SK-N-SH treated with all-trans-retinoic acid at 6 μM for 48 hours (cell line): Measurements from ENCODE around the gene DLL1.

Experiments
- ATAC-seq: fragments of 200-7000 bp; cut with Tn5 transposase; 3 replicates; pipeline ENCODE4 v1.9.1; 2020; ENCODE audit warnings: mild to moderate bottlenecking, moderate library complexity
- ARNTL ChIP-seq: fragments of 450-650 bp; formaldehyde crosslinking; IDR thresholded peaks from 2 replicates; pipeline ENCODE4 v1.5.0; 2020; ENCODE audit warnings: low read depth, mild to moderate bottlenecking, moderate library complexity, borderline replicate concordance
- BACH2 ChIP-seq: fragments of 250-450 bp; sonication (Bioruptor Pico); IDR thresholded peaks from 2 replicates; pipeline ENCODE4 v1.9.0; 2021; ENCODE audit warnings: mild to moderate bottlenecking, borderline replicate concordance
- CREB5 ChIP-seq: fragments of 250-450 bp; sonication (Bioruptor Pico); IDR thresholded peaks from 2 replicates; pipeline ENCODE4 v1.5.1; 2020; ENCODE audit warnings: low read depth, mild to moderate bottlenecking, moderate library complexity
- CSDC2 ChIP-seq: fragments of 250-450 bp; sonication (Bioruptor Pico); IDR thresholded peaks from 2 replicates; pipeline ENCODE4 v1.5.0; 2020; ENCODE audit warnings: mild to moderate bottlenecking, moderate library complexity
- CSRNP3 ChIP-seq: fragments of 250-450 bp; sonication (Bioruptor Pico); IDR thresholded peaks from 2 replicates; pipeline ENCODE4 v1.5.1; 2021; ENCODE audit warnings: mild to moderate bottlenecking, moderate library complexity
- ESRRG ChIP-seq: fragments of 250-450 bp; sonication (Bioruptor Pico); IDR thresholded peaks from 2 replicates; pipeline ENCODE4 v1.6.1; 2021; ENCODE audit warnings: mild to moderate bottlenecking
- GLIS3 ChIP-seq: fragments of 250-450 bp; sonication (Bioruptor Pico); IDR thresholded peaks from 2 replicates; pipeline ENCODE4 v1.5.0; 2020; ENCODE audit warnings: mild to moderate bottlenecking, moderate library complexity
- ISL1 ChIP-seq: fragments of 250-450 bp; sonication (Bioruptor Pico); IDR thresholded peaks from 2 replicates; pipeline ENCODE4 v2.1.2; 2022; ENCODE audit warnings: mild to moderate bottlenecking, moderate library complexity
- PATZ1 ChIP-seq: fragments of 250-450 bp; sonication (Bioruptor Pico); IDR thresholded peaks from 2 replicates; pipeline ENCODE4 v1.8.0; 2020; ENCODE audit warnings: mild to moderate bottlenecking, moderate library complexity, borderline replicate concordance
- POU6F1 ChIP-seq: fragments of 250-450 bp; sonication (Bioruptor Pico); IDR thresholded peaks from 2 replicates; pipeline ENCODE4 v1.8.0; 2021; ENCODE audit warnings: low read depth, mild to moderate bottlenecking, moderate library complexity, borderline replicate concordance
- PPARA ChIP-seq: fragments of 250-450 bp; sonication (Bioruptor Pico); IDR thresholded peaks from 2 replicates; pipeline ENCODE4 v1.5.0; 2020; ENCODE audit warnings: mild to moderate bottlenecking, borderline replicate concordance
- RARB ChIP-seq: fragments of 250-450 bp; sonication (Bioruptor Pico); IDR thresholded peaks from 2 replicates; pipeline ENCODE4 v1.8.0; 2021; ENCODE audit warnings: mild to moderate bottlenecking, moderate library complexity
- SNAI2 ChIP-seq: fragments of 250-450 bp; sonication (Bioruptor Pico); IDR thresholded peaks from 2 replicates; pipeline ENCODE4 v1.5.0; 2020; ENCODE audit warnings: mild to moderate bottlenecking, moderate library complexity
- TCF4 ChIP-seq: fragments of 250-450 bp; sonication (Bioruptor Pico); IDR thresholded peaks from 2 replicates; pipeline ENCODE4 v1.8.0; 2021; ENCODE audit warnings: mild to moderate bottlenecking, moderate library complexity, borderline replicate concordance
- TOX ChIP-seq: fragments of 250-450 bp; sonication (Bioruptor Pico); IDR thresholded peaks from 2 replicates; pipeline ENCODE4 v1.8.0; 2021; ENCODE audit warnings: mild to moderate bottlenecking, moderate library complexity, borderline replicate concordance
- TSHZ2 ChIP-seq: fragments of 250-450 bp; sonication (Bioruptor Pico); IDR thresholded peaks from 2 replicates; pipeline ENCODE4 v1.5.0; 2020; ENCODE audit warnings: mild to moderate bottlenecking, moderate library complexity
- ZC3H10 ChIP-seq: fragments of 250-450 bp; sonication (Bioruptor Pico); IDR thresholded peaks from 2 replicates; pipeline ENCODE4 v1.5.1; 2021; ENCODE audit warnings: mild to moderate bottlenecking, moderate library complexity
- ZFP3 ChIP-seq: fragments of 250-450 bp; sonication (Bioruptor Pico); IDR thresholded peaks from 2 replicates; pipeline ENCODE4 v1.5.0; 2020; ENCODE audit warnings: mild to moderate bottlenecking, moderate library complexity
- ZFP30 ChIP-seq: fragments of 450-650 bp; formaldehyde crosslinking; IDR thresholded peaks from 2 replicates; pipeline ENCODE4 v1.5.0; 2022; ENCODE audit warnings: mild to moderate bottlenecking, moderate library complexity
- ZNF565 ChIP-seq: fragments of 450-650 bp; formaldehyde crosslinking; conservative IDR thresholded peaks from 2 replicates; pipeline ENCODE4 v1.5.0; 2020; ENCODE audit warnings: low read depth, mild to moderate bottlenecking, moderate library complexity
- ZNF70 ChIP-seq: fragments of 450-650 bp; formaldehyde crosslinking; IDR thresholded peaks from 2 replicates; pipeline ENCODE4 v1.5.0; 2020; ENCODE audit warnings: mild to moderate bottlenecking, moderate library complexity
- ZNF8 ChIP-seq: fragments of 450-650 bp; formaldehyde crosslinking; IDR thresholded peaks from 2 replicates; pipeline ENCODE4 v1.5.0; 2020; ENCODE audit warnings: mild to moderate bottlenecking, moderate library complexity

Gene DLL1

GRCh38 chr6:170293341-170294231 is 2.7 kb upstream of the DLL1 start:
- no peak for ATAC-seq
- TF ChIP-seq GLIS3 (CRISPR knock-in tag) (no peak), PATZ1 (CRISPR knock-in tag) (no peak), SNAI2 (no peak), PPARA (no peak), TCF4 (CRISPR knock-in tag) (no peak), TOX (CRISPR knock-in tag) (no peak), BACH2 (no peak), ZNF565 (no peak), ISL1 (CRISPR knock-in tag) (no peak)

- ATAC-seq = 0 out of 3 replicates have a peak, but pooled peaks have one; percentile 2
- TF ChIP-seq PPARA (no peak), ZFP30 (CRISPR knock-in tag) (no peak), ARNTL (no peak), ZFP3 (CRISPR knock-in tag) (no peak), BACH2 (no peak), ZC3H10 (CRISPR knock-in tag) (no peak), ESRRG (no peak), GLIS3 (CRISPR knock-in tag) (no peak), ISL1 (CRISPR knock-in tag) (no peak), ZNF565 (no peak), RARB (CRISPR knock-in tag) (no peak)
Measured at GRCh38 chr6:170292407-170293158, 1.7 kb upstream of the DLL1 start.

- TF ChIP-seq ISL1 (CRISPR knock-in tag) (no peak), POU6F1 (no peak), ZNF70 (CRISPR knock-in tag) (no peak), GLIS3 (CRISPR knock-in tag) (no peak), ZFP30 (CRISPR knock-in tag) (no peak), BACH2 (no peak), PPARA (no peak), RARB (CRISPR knock-in tag) (no peak), ZFP3 (CRISPR knock-in tag) (no peak), SNAI2 (no peak), ESRRG (no peak), CREB5 (CRISPR knock-in tag) (no peak), CSRNP3 (CRISPR knock-in tag) (no peak), ZNF8 (no peak), ZC3H10 (CRISPR knock-in tag) (no peak), TOX (CRISPR knock-in tag) (no peak), CSDC2 (CRISPR knock-in tag) (no peak), TSHZ2 (no peak)
- TF ChIP-seq, all 23 proteins: peak for 0
- no peak for ATAC-seq
Measured at GRCh38 chr6:170292111-170292406, 1.2 kb upstream of the DLL1 start.
